Stimulated activated CD4-positive, alpha-beta T cell treated with anti-CD3 and anti-CD28 coated beads, Interleukin-2, amount 100 ng/mL, for 4 hours (primary cell): Measurements from ENCODE around the gene LAMC3.

ENCODE experiments used
- DNase-seq: peaks from one replicate; pipeline ENCODE4 v3.0.0-alpha.2; 2020; ENCODE audit warnings: low read depth

LAMC3 gene

GRCh38 chr9:131008909-131009618 is at the start of gene LAMC3:
TSS of gene LAMC3 (plus strand) at chr9:131009174. CDS start at chr9:131009215, 41 bp downstream.
- no peak for DNase-seq

GRCh38 chr9:130959809-130960334 is 49.1 kb upstream of the LAMC3 start:
- DNase-seq = no peak

GRCh38 chr9:130960522-130961378 is 48.2 kb upstream of the LAMC3 start:
- DNase-seq = no peak

- no peak for DNase-seq
Measured at GRCh38 chr9:130961511-130962300, 47.3 kb upstream of the LAMC3 start.

- DNase-seq = no peak
Measured at GRCh38 chr9:130962418-130963316, 46.3 kb upstream of the LAMC3 start.

- DNase-seq = no peak
Measured at GRCh38 chr9:130963337-130963908, 45.6 kb upstream of the LAMC3 start.

GRCh38 chr9:130963916-130964315 is 45.1 kb upstream of the LAMC3 start:
- DNase-seq = no peak

GRCh38 chr9:130965680-130966079 is 43.3 kb upstream of the LAMC3 start:
- DNase-seq = no peak

- DNase-seq = no peak
Measured at GRCh38 chr9:130970052-130970451, 38.9 kb upstream of the LAMC3 start.

GRCh38 chr9:130970855-130971254 is 38.1 kb upstream of the LAMC3 start:
- no peak for DNase-seq

GRCh38 chr9:130971294-130971849 is 37.6 kb upstream of the LAMC3 start:
- DNase-seq = no peak

GRCh38 chr9:130972277-130972956 is 36.6 kb upstream of the LAMC3 start:
- no peak for DNase-seq

- no peak for DNase-seq
Measured at GRCh38 chr9:130972957-130973685, 35.9 kb upstream of the LAMC3 start.

- no peak for DNase-seq
Measured at GRCh38 chr9:130973686-130974281, 35.2 kb upstream of the LAMC3 start.

- DNase-seq = no peak
Measured at GRCh38 chr9:130974697-130975096, 34.3 kb upstream of the LAMC3 start.

GRCh38 chr9:130975156-130975555 is 33.8 kb upstream of the LAMC3 start:
- DNase-seq = no peak

- DNase-seq = no peak
Measured at GRCh38 chr9:130975932-130976841, 32.8 kb upstream of the LAMC3 start.

GRCh38 chr9:130977811-130978221 is 31.2 kb upstream of the LAMC3 start:
- DNase-seq = no peak
